GM19238 (cell line): ENCODE results near the gene ATG2B.
A peak's percentile ranks its signal among the peaks of the same experiment; 100 is the strongest.

Source experiments
- DNase-seq: peaks from one replicate; pipeline ENCODE4 v3.0.0; 2011; ENCODE audit warnings: low spot score; ENCODE audit not compliant: insufficient read length

ATG2B gene

DNA sequence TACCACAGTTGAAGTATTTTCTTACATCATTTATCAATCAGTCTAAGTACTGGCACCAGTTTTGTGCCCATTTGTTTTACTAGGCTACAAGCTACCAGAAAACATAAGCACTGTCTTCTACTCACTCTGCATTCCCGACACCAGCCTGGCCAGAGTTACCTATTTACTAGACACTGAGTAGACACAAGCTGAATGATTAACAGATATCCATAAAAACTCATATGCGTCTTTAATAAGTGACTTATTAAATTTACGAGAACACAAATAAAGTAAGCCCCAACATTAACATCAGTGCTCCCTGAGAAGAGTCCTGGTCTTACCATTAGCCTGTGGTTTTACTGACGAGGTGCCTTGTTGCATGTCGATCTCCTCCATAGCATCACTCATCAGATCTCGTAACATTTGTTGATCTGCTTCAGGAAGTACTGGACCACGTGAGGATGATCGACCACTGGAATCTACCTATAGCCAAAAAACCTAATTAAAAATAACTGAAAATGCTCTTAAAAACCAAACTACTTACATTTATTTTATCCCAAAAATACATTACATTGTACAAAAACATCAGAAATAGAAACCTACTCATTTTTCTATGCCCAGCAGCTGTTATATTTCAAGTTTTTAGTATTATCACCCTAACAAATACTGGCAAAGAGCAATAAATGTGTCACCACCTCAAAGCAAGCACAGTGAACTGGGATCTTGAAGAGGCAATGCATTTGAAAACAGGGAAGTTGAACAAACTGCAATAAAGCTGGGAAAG is 53.8 kb downstream of the ATG2B start:
- DNase-seq, result no peak

DNA sequence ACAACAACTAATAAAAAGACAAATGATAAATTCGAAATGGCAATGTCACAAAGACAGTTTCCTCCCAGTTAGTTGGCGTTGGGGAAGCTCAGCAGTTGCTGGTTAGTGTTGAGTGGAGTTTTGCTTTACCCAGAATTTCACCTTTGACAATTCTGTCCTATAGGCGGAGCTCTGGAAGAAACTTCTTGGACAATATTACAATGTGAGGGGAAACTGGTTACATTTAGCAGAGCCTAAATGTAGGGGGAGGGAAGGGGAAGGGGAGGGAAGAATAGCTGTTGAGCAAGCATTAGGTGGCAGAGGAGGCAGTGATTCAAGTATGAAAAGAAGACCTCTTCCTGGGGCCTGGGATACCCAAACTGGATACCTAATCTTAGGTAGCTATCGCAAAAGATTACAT is 55.7 kb downstream of the ATG2B start:
- DNase-seq, result no peak

DNA sequence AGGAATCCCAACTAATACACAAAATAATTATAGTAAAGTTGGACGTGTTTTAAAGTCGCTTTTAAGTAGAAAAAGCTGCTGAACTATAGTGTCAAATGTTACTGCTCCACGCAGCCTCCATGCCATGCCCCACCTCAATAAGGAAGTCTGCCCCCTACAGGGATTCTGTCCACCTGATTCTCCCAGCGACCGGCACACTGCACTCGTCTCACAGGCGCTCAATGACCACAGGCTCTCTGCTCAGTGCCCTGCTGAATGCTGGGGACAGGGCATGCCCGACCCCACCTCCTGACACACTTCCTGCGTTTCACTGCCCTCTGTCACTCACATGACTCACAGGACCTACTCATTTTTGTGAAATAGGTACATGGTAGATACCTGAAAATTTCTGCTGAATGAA is 58.2 kb downstream of the ATG2B start:
- DNase-seq, result no peak

DNA sequence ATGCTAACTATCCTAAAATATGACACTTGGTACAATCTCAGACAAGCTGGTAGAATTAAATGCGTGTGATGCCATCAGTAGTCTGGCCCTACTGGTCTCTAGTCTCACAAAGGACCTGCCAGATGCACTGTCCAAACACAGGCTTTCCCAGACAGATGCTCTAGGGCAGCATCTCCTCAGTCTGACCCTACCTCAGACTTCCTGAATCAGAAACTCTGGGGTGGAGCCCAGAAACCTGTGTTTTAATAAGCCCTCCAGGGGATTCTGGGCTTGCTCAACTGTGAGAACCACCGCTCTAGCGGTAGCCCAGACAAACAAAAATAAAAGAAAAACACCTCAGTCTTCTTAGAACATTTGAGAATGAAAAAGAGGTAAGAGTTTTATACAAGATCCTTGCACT is 59.2 kb downstream of the ATG2B start:
- DNase-seq, result no peak

DNA sequence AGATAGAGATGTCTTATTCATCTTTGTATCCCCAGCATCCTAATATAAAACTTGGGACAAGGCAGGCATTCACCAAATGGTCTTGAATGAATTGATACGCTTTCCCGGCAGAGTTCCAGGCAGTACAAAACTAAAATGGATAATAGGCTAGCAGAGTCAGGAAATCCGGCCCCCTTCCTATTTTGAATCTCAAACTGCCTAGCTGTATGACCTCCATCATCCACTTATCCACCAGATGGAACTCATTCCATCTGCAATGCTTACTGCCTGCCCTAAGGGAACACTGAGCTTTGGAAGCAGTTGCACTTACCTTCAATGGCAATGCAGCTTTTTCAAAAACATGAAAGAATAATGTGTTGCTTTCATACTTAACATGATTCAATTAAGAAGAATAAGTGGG is 63.7 kb downstream of the ATG2B start:
- no peak for DNase-seq

DNA sequence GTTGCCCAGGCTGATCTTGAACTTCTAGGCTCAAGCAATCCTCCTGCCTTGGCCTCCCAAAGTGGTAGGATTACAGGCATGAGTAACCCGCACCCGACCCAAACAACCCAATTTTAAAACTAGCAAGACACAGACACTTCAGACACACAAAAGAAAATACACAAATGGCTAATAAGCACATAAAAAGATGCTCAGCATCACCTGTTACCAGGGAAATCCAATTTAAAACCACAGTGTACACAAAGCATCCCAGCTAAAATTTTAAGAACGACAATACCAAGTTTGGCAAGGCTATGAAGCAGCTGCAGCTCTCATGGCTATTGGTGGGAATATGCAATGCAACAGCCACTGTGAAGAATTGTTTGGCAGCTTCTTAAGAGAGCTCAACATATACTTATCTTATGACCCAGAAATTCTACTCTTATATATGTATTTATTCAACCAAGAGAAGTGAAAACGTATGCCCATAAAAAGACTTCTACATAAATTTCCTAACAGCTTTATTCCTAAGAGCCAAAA is 65.1 kb downstream of the ATG2B start:
- DNase-seq, result no peak

DNA sequence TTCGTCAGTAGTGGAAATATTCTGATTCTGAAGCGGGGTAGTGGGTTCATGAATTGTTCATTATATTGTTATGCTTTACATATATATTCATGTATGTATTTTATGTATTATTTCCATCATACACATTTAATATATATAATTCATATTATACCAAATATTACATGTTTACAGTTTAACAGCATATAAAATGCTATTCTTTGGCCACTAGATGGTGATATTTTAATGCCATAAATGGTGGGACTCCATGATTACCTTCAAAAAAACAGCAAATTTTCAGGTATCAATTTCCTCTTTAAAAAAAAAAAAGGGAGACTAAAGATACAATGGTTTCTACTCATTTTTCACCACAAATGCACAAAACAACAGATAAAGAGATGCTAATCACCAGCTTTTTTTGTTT is 66.1 kb downstream of the ATG2B start:
- no peak for DNase-seq

DNA sequence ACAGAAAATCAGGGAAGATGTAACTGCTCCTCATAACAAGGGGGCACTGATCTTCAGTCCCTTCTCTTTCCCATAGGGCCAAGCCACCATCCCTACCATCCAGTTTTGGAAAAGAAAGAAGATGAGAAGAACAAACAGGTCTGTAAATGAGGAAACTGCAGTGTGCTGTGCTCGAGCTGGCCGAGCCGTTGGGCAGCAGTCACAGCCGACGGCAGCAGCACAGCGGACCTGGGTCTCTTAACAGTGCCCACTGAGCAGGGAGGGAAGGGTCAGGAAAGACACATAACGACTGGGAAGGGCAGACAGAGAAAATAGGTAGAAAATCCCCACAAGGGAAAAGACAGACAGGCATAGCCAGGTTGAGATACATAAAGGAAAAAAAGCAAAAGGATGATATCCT is 68.9 kb downstream of the ATG2B start:
- no peak for DNase-seq

DNA sequence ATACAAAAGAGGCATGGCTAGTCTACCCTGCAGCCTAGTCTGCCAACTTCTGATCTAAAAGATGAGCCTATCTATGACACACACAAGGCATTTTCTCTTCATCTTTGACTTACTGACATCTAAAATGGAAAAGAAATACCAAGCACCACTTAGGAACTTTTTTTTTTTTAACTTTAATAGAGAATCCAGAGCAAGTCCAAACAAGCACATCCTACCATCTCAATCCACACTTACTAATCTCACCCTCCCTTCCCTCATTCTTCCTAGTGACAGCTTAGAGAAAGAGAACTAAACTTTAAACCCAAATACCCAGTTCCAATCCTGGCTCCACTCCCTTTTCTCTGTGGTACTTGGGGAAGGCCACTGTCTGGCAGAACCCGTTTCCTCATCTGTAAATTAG is 75.3 kb downstream of the ATG2B start:
- no peak for DNase-seq

DNA sequence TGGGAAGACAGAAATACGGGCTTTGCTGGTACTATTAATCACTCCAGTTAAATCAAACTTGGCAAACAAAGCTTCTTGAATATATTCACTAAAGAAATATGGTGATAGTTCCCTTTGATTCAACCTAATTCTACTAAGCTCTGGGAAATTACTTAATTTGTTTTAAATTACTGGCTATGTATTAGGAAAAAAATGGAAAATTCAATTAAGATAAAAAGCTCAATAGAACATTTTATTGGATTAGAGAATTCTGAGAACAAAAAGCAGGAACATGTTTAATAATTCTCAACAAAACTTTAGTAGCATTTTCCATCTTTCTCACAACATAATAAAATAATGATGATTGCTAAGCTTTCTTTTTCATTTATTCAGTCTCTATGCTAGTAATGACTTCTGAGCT is 76.9 kb downstream of the ATG2B start:
- DNase-seq, result no peak

DNA sequence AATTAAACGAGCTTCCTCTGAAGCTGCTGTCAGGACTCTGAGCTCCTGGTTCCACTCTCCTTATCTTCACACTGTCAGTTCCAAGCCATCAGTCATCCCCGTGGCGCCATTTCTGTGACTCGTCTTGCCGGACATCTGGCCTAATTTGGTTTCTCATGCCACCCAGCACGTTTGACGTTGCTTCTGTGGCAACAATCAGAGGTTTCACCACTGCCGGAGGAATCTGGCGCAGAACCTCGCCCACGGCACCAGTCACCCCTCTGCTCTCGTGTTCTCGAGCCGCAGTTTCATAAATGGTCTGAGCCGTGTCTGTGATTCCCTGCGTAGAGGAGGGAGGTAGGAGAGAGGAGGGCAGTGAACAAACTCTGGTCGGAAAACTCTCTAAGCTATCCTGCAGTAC is 77.5 kb downstream of the ATG2B start:
- no peak for DNase-seq

DNA sequence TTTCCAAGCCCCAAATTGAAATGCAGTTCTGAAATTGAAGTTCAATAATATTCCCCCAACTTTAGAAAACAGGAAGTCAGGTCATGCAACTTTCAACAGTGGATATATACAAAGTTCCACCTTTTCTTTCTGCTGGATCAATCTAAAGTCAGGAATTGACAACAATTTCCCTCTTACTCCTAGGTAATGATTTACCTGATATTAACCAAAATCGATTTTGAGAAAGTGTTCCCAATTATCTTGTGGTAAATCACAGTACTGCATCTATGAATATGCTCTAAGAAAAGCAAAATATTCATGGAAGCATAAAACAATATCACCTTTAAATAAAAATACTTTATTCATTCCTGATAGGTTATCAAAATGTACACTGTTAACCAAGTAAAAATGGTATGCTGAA is 78.7 kb downstream of the ATG2B start:
- DNase-seq, result no peak

DNA sequence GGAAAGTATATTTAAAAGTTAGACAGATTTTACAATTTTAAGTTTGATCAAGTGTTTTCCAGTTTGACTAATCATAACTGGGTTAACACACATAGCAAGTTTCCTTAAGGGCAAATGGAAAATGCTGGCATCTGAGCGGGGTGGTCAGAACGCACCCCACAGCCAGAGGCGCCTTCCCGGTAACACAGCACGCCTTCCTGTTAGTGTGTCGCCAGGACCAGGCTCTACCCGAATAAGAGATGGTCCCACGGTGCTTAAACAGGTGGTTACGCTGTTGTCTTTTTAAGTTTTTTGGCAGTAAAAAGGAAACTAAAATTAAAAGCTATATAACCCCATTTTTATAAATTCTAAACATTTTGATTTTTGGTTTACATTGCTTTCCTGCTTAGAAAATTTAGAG is 79.1 kb downstream of the ATG2B start:
- no peak for DNase-seq

DNA sequence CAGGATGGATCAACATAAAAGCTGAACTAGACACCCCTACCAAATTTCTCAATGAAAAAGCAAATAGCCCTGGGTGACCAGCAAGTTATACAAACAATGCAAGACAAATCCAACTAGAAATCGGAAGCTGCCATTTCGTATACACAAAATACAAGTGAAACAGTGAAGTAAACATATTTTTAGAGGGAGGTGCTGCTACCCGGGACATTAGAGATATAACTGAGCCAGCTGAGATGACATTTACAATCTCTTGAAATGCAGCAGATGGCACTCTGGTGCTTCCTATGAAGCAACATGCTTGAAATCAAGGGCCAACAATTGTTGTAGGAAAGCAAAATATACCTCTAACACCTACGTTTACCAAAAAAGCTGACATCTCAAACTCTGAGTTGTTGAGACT is 81.7 kb downstream of the ATG2B start:
- DNase-seq, result no peak

DNA sequence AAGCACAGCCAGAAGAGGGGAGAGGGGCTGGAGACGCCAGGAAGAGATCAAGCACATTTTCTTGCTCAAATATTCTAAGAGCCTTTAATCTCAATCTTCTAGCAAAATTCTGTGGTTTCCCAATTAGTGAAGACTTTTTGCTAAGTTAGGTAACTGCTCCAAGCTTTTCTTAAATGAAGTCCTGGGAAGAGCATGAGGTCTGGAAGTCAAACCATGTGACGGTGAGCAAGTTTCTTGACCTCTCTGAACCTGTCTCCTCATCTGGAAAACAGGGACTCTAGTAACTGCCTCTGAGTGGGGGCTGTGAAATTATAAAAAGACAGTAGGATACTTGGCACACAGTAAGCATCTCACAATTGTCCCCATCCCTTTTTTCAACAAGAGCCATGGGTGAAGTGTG is 83.0 kb downstream of the ATG2B start:
- no peak for DNase-seq

DNA sequence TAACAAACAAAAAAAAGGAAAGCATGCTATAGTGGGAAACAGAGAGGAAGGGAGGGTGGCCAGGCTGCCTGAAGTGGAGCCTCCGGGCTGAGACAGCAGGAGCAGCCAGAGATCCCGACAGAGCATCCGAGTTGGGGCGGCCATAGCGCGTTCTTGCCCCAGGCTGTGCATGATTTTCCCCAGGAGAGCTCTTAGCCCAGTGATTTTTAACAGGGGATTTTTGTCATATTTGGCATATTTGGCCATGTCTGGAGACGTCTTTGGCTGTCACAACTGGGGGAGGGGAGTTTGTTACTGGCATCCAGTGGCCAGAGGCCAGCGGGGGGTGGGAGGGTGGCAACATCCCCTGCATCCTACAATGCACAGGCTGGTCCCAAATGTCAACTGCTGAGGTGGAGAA is 83.6 kb downstream of the ATG2B start:
- no peak for DNase-seq

DNA sequence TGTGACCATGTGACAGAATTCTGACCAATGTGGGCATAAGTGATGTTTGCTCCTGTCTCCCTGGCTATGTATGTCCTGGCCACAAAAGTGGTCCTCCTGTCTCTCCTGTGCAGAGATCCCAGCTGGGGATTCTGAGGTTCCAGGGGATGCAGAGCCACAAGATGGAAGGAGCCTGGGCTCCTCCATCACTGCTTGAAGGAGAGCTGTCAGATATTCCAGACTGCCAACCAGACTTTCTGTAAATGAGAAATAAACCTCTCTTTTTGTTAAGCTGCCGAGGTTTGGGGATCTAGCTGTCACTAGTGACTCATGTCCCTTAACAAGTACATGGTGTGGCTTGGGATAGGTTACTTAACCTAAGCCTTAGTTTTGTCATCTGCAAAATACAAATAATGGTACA is 85.3 kb downstream of the ATG2B start:
- no peak for DNase-seq

DNA sequence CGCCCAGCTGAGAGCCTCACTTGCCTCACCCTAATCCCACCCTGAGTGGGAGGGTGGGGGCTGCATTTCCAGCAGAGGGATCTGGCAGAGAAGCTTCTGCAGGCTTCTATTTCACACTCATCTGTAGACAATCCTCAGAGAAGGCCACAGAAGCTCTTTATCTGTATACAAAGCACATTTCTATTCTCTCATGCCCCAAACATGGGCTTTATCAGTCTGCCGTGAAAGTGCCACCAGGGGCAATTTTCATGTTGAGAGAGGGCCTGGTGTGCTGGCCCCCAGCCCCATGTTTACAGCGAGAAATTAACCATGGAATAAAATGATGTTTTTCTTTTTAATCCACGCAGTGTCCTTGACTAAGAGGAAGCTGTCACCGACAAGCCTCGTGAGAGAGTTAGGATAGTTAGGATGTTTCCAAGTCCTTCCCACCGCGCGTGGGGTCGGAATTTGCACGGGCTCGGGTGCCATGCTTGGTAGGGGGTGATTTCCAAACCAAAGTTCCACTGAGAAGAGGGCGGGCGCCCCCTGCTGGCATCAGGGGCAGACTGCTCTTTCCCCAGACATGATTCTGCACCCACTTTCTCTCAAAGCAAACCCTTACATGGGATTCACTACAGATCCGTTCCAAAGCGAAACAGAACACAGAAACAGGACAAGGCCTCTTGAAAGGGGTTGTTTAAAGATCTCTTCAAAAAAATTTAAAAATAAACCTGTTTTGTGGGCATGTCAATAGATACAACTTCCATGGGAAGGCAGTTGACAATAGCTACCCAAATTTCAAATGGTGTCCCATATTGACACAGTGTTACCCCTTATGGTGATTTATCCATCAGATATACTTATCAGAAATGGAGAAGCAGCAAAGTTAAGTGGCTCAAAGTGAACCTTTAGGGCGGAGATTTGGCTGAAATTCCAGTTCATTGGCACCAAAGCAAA is 87.7 kb downstream of the ATG2B start:
- peak; percentile 47 for DNase-seq

DNA sequence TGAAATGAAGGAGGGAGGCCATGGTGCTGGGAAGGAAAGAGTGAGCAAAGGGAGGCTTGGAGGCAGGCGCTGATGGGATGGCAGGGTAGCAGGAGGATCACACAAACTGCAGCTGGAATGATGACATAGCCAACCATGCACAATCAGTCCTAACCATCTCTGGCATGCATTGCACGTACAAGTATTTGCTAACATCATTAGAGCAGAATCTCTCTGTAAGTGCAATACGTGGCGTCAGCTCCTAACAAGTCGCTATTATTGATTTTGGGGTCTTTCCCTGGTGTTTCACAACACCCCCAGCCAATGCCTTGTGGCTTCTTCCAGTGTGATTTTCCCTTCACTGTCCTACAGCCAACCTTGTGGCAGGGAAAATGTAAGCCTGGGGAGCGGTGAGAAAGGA is 88.6 kb downstream of the ATG2B start:
- DNase-seq, result no peak

DNA sequence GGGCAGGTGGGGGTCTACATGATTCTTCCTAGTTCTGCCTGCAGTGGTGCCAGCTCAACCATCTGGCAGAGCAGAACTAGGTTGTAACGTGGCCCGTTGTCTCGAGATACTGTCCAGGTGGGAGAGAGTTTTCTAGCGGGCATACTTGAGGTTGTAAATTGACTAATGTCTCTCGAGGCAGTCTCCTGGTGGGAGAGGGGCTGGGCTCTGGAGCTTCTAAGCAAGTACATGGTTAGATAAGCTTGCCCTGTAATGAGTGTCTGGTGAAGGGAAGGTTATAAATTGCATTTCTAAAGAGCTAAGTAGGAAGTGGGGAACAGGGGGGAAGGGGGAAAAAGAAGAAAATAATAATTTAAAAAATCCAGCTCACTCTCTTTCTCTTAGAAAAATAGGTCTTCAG is 89.0 kb downstream of the ATG2B start:
- DNase-seq, result no peak

DNA sequence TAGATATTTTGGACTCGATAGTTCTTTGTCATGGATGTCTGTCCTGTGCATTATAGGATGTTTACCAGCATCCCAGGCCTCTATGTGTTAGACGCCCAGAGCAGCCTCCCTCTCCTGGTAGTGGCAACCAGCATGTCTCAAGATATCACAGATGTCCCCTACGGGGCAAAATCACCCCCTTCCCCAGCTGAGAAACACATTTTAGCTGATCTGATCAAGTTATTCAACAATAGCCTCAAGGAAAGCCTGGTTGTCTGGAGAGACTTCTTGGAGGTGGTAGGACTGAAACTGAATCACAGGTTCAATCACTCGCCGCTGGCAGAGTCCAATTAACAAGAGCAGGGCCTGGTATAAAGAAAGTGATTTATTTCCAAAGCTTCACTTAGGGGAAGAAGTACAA is 89.5 kb downstream of the ATG2B start:
- DNase-seq, result no peak

DNA sequence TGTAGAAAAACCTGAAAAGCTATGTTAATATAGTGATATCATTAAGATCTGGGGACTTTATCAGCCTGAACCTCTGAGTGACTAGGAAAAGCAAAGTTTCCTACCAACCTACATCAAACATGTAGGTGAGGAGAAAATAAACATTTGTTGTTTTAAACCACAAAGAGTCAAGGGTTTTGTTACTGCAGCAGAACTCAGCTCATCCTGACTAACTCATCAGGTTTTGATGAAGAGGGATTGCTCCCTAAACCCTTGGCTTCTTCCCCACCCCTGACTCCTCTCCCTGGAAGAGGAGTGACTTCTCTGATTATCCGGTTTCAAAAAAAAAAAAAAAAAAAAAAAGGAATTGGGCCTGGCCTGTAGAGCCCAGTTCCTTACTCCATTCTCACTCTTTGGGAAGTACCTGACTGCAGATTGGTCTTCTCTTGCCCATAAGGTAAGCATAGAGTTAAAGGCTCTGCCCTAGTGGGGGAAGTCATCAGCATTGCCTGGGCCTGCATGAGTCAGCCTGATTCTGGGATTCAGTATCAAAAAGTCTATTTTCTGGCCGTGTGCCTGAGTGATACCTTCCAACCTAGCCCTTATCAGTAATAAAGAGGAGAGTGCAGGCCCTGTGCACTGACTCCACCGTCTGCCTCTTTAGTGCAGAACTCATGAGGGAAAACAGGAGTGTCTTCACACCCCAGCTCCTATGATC is 90.2 kb downstream of the ATG2B start:
- DNase-seq, result no peak
